Neuronal stem cell (in vitro differentiated cells): Measurements from ENCODE around the gene PRR14L.

Experiments used
- DNase-seq: peaks from one replicate; pipeline ENCODE4 v3.0.0-alpha.2; 2013; ENCODE audit warnings: low spot score
- H2AFZ ChIP-seq: one replicate; pipeline ENCODE4 v1.6.1; 2013; ENCODE audit warnings: mild to moderate bottlenecking, low read length, inconsistent platforms
- H2AK5ac ChIP-seq: 2 replicates; pipeline ENCODE4 v1.6.1; 2013; ENCODE audit warnings: low read depth, mild to moderate bottlenecking, inconsistent platforms, low read length, moderate library complexity, mixed read lengths
- H2BK120ac ChIP-seq: 2 replicates; pipeline ENCODE4 v1.6.1; 2013; ENCODE audit warnings: low read depth, mild to moderate bottlenecking, inconsistent platforms, low read length, moderate library complexity, mixed read lengths
- H2BK12ac ChIP-seq: one replicate; pipeline ENCODE4 v1.6.1; 2013; ENCODE audit warnings: low read length, inconsistent platforms
- H2BK15ac ChIP-seq: 2 replicates; pipeline ENCODE4 v1.6.1; 2013; ENCODE audit warnings: mild to moderate bottlenecking, low read length, inconsistent platforms, mixed read lengths
- H2BK5ac ChIP-seq: one replicate; pipeline ENCODE4 v1.6.1; 2013; ENCODE audit warnings: inconsistent platforms, mild to moderate bottlenecking, low read length, moderate library complexity
- H3K14ac ChIP-seq: one replicate; pipeline ENCODE4 v1.6.1; 2013; ENCODE audit warnings: low read length, inconsistent platforms
- H3K18ac ChIP-seq: 2 replicates; pipeline ENCODE4 v1.6.1; 2013; ENCODE audit warnings: low read length, inconsistent platforms
- H3K23ac ChIP-seq: 2 replicates; pipeline ENCODE4 v1.6.1; 2013; ENCODE audit warnings: low read depth, mild to moderate bottlenecking, mixed read lengths, low read length, inconsistent platforms; ENCODE audit not compliant: poor library complexity
- H3K27ac ChIP-seq: replicated peaks from 3 replicates; pipeline ENCODE4 v1.5.1; 2013; ENCODE audit warnings: low read length, inconsistent platforms
- H3K27me3 ChIP-seq, 3 experiments: 2 replicates each; pipeline ENCODE4 v1.6.1; 2013; ENCODE audit warnings: low read length in 3 of 3, mild to moderate bottlenecking in 2 of 3, inconsistent platforms in 1 of 3, low read depth in 1 of 3, mixed read lengths in 1 of 3, moderate library complexity in 1 of 3; ENCODE audit not compliant: control insufficient read depth in 3 of 3, insufficient read depth in 3 of 3
- H3K36me3 ChIP-seq, 2 donors: replicated peaks in 1 of 2; 2 replicates each; pipeline ENCODE4 v1.6.1; 2013; ENCODE audit warnings: low read length in 2 of 2; ENCODE audit not compliant: control insufficient read depth in 2 of 2, insufficient read depth in 2 of 2
- H3K4ac ChIP-seq: 2 replicates; pipeline ENCODE4 v1.6.1; 2013; ENCODE audit warnings: inconsistent platforms, mild to moderate bottlenecking, low read length, moderate library complexity
- H3K4me1 ChIP-seq, 2 donors: 1 replicate in 1 of 2; 2 replicates in 1 of 2; pipeline ENCODE4 v1.6.1; 2013; ENCODE audit warnings: low read length in 2 of 2, low read depth in 1 of 2; ENCODE audit not compliant: control insufficient read depth in 2 of 2, insufficient read depth in 1 of 2
- H3K4me2 ChIP-seq: one replicate; pipeline ENCODE4 v1.6.1; 2013; ENCODE audit warnings: mild to moderate bottlenecking, low read length, inconsistent platforms; ENCODE audit not compliant: insufficient read depth, poor library complexity, severe bottlenecking
- H3K4me3 ChIP-seq, 2 donors: 2 replicates each; pipeline ENCODE4 v1.5.1; 2013; ENCODE audit warnings: low read length in 2 of 2, mild to moderate bottlenecking in 2 of 2, inconsistent platforms in 1 of 2, moderate library complexity in 1 of 2
- H3K79me1 ChIP-seq: one replicate; pipeline ENCODE4 v1.6.1; 2013; ENCODE audit warnings: low read depth, mild to moderate bottlenecking, inconsistent platforms, low read length, moderate library complexity
- H3K9ac ChIP-seq: one replicate; pipeline ENCODE4 v1.6.1; 2013; ENCODE audit warnings: mild to moderate bottlenecking, low read depth, low read length, inconsistent platforms; ENCODE audit not compliant: poor library complexity
- H3K9me3 ChIP-seq, 2 donors: replicated peaks in 1 of 2; 2 replicates each; pipeline versions ENCODE3 to v1.6.1; 2013; ENCODE audit warnings: low read length in 2 of 2, mild to moderate bottlenecking in 2 of 2, inconsistent platforms in 1 of 2, low read depth in 1 of 2, mixed read lengths in 1 of 2, moderate library complexity in 1 of 2; ENCODE audit not compliant: control insufficient read depth in 2 of 2, insufficient read depth in 1 of 2
- H4K8ac ChIP-seq: one replicate; pipeline ENCODE4 v1.6.1; 2013; ENCODE audit warnings: low read depth, mild to moderate bottlenecking, inconsistent platforms, low read length, moderate library complexity
- H4K91ac ChIP-seq: one replicate; pipeline ENCODE4 v1.6.1; 2013; ENCODE audit warnings: low read length, low read depth, mild to moderate bottlenecking, inconsistent platforms; ENCODE audit not compliant: poor library complexity
- WGBS, 2 donors: extraction: QIAGEN DNeasy Blood & Tissue Kit; methylation state at CpG; one replicate each; pipeline ENCODE4 v1.1.7; 2013; ENCODE audit warnings: missing lambda C conversion rate in 2 of 2, mixed read lengths in 1 of 2; ENCODE audit not compliant: insufficient read length in 2 of 2, insufficient replicate concordance in 1 of 2; ENCODE audit errors: extremely low coverage in 2 of 2; 5-methylcytosine and 5-hydroxymethylcytosine counted together

Gene PRR14L

GRCh38 chr22:31681349-31682345 is 68.3 kb downstream of the PRR14L start:
- H2AK5ac ChIP-seq, result no peak overlapping the region

DNA sequence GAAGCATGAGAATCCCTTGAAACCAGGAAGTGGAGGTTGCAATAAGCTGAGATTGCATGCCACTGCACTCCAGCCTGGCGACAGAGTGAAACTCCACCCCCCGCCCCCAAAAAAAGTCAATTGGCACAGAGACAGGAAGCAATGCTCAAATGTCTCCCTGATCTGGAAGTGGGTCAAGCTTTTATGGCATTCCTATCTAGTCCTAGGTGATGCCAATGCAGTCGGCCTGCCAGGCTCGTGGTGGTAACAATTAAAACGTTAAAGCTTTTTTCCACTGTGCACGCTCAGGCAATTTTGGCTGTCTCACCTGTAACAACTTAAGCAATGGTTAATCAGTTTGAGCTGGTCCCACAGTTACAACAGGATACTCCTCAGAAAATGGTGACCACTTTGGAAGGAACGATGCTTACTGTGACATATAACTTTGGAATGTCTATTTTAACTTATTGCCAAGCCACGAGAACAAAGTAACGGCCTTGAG is 69.0 kb downstream of the PRR14L start:
- H3K18ac ChIP-seq, result no peak overlapping the region
- WGBS, 2 donors, result no CpG with 5 or more reads among the region's 9 CpGs
- H2BK5ac ChIP-seq, result no peak overlapping the region
- H2AK5ac ChIP-seq, result no peak overlapping the region
- H3K14ac ChIP-seq, result no peak overlapping the region
- H2BK12ac ChIP-seq, result no peak overlapping the region
- no peak overlapping the region for H4K91ac ChIP-seq
- H3K27ac ChIP-seq, result no peak overlapping the region
- H3K27me3 ChIP-seq, result no peaks in the 10 kb centered on the region
- H3K9ac ChIP-seq, result no peak overlapping the region
- no peak overlapping the region for H3K4ac ChIP-seq
- no peak overlapping the region for H2BK15ac ChIP-seq
- no peak overlapping the region for H4K8ac ChIP-seq
- H2AFZ ChIP-seq, result no peak overlapping the region
- H3K79me1 ChIP-seq, result no peaks in the 10 kb centered on the region
- no peak overlapping the region for H3K4me2 ChIP-seq
- no peak overlapping the region for H3K23ac ChIP-seq
- peaks cover 22 to 39% of the 10 kb centered on the region in 2 donors for H3K36me3 ChIP-seq
- no peaks in the 10 kb centered on the region for H3K4me1 ChIP-seq
- no peak for DNase-seq
- no peak overlapping the region for H3K4me3 ChIP-seq
- no peaks in the 10 kb centered on the region for H3K9me3 ChIP-seq
- H2BK120ac ChIP-seq, result no peak overlapping the region

More at GRCh38 chr22:31681349-31682345, 68.3 kb downstream of the PRR14L start:
- no peak overlapping the region for H4K8ac ChIP-seq
- peak overlapping the region; percentile 51 for H3K9ac ChIP-seq
- no peak overlapping the region for H3K14ac ChIP-seq
- no peak overlapping the region for H3K4me2 ChIP-seq
- H4K91ac ChIP-seq, result no peak overlapping the region
- H3K4me3 ChIP-seq, result peak overlapping the region in 1 of 2 donors; percentile 37
- H3K27ac ChIP-seq, result no peak overlapping the region
- H3K9me3 ChIP-seq, result no peaks in the 10 kb centered on the region
- H2BK15ac ChIP-seq, result no peak overlapping the region
- no peak overlapping the region for H2BK5ac ChIP-seq
- no peak overlapping the region for H3K23ac ChIP-seq
- H3K4me1 ChIP-seq, result no peaks in the 10 kb centered on the region
- H2AFZ ChIP-seq, result no peak overlapping the region
- H3K36me3 ChIP-seq, result peaks cover 24 to 45% of the 10 kb centered on the region in 2 donors
- WGBS, 2 donors, result no CpG with 5 or more reads among the region's 17 CpGs
- H3K79me1 ChIP-seq, result no peaks in the 10 kb centered on the region
- H2BK12ac ChIP-seq, result no peak overlapping the region
- H2BK120ac ChIP-seq, result no peak overlapping the region
- DNase-seq, result no peak
- no peak overlapping the region for H3K18ac ChIP-seq
- no peaks in the 10 kb centered on the region for H3K27me3 ChIP-seq
- no peak overlapping the region for H3K4ac ChIP-seq

DNA sequence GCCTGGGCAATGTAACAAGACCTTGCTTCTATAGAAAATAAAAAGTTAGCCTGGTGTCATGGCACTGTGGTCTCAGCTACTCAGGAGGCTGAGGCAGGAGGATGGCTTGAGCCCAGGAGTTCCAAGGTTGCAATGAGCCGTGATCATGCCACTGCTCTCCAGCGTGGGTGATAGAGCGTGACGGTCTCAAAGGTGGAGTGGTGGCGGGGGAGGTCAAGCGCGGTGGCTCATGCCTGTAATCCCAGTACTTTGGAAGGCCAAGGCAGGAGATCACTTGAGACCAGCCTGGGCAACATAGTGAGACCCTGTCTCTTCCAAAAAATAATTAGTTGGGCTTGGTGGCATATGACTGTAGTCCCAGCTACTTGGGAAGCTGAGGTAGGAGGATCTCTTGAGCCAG is 71.2 kb downstream of the PRR14L start:
- no peaks in the 10 kb centered on the region for H3K9me3 ChIP-seq
- no peaks in the 10 kb centered on the region for H3K79me1 ChIP-seq
- H2BK5ac ChIP-seq, result no peak overlapping the region
- H3K27ac ChIP-seq, result no peak overlapping the region
- H3K4me3 ChIP-seq, result no peak overlapping the region
- no peak overlapping the region for H2BK120ac ChIP-seq
- H3K27me3 ChIP-seq, result no peaks in the 10 kb centered on the region
- no peak overlapping the region for H3K18ac ChIP-seq
- H2AK5ac ChIP-seq, result no peak overlapping the region
- peaks cover 7 to 18% of the 10 kb centered on the region in 2 donors for H3K36me3 ChIP-seq
- no peak overlapping the region for H3K9ac ChIP-seq
- no peak overlapping the region for H2BK12ac ChIP-seq
- H4K8ac ChIP-seq, result peak overlapping the region; percentile 31
- H3K4me2 ChIP-seq, result no peak overlapping the region
- H3K14ac ChIP-seq, result no peak overlapping the region
- H3K4ac ChIP-seq, result no peak overlapping the region
- no CpG with 5 or more reads among the region's 7 CpGs for WGBS, 2 donors
- H3K23ac ChIP-seq, result no peak overlapping the region
- no peak for DNase-seq
- no peak overlapping the region for H2AFZ ChIP-seq
- H4K91ac ChIP-seq, result no peak overlapping the region
- no peaks in the 10 kb centered on the region for H3K4me1 ChIP-seq
- H2BK15ac ChIP-seq, result no peak overlapping the region

DNA sequence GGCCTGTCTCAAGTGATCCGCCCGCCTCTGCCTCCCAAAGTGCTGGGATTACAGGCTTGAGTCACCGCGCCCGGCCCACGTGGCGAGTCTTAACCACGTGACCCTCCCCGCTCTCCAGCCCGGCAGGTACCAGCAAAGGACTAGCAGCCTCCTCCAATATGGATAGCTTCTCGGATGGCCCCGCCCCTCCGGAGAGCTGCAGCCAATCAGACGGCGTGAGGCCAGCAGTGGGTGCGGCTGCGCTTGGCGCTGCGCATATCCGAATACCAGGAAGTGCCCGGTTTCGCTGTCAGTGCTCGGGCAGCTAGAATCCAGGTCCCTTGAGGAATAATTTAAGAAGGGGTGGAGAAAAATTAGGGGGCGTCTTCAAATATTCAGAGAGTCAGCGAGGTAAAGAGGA is 73.2 kb downstream of the PRR14L start:
- Histone ChIP-seq H3K27ac (no peak overlapping the region), H4K91ac (no peak overlapping the region), H3K4me1 (no peaks in the 10 kb centered on the region), H2AFZ (no peak overlapping the region), H3K9me3 (no peaks in the 10 kb centered on the region), H3K36me3 (no peaks in the 10 kb centered on the region), H3K79me1 (no peaks in the 10 kb centered on the region), H2BK5ac (no peak overlapping the region), H3K4me3 (peak overlapping the region in 1 of 2 donors; percentile 62), H3K4ac (no peak overlapping the region), H2BK15ac (no peak overlapping the region), H2AK5ac (no peak overlapping the region), H3K18ac (no peak overlapping the region), H3K23ac (no peak overlapping the region), H3K9ac (no peak overlapping the region), H2BK12ac (no peak overlapping the region), H3K4me2 (peak overlapping the region; percentile 42), H3K14ac (no peak overlapping the region), H2BK120ac (no peak overlapping the region), H3K27me3 (no peaks in the 10 kb centered on the region), H4K8ac (no peak overlapping the region)
- DNase-seq, result peak; percentile 51
- WGBS, 2 donors, result no CpG with 5 or more reads among the region's 25 CpGs
